SK-N-SH (cell line): ENCODE measurements around the gene DNAH14.

Source experiments
- GABPA ChIP-seq: IDR thresholded peaks from 2 replicates; pipeline ENCODE4 v1.4.0; 2012; ENCODE audit warnings: low read depth, mild to moderate bottlenecking
- GATA2 ChIP-seq: sonication (generic); formaldehyde crosslinking; IDR thresholded peaks from 2 replicates; pipeline ENCODE4 v1.5.0; 2020; ENCODE audit warnings: mild to moderate bottlenecking, missing genetic modification reagents
- RAD21 ChIP-seq: IDR thresholded peaks from 2 replicates; pipeline ENCODE4 v1.6.1; 2012; ENCODE audit warnings: mild to moderate bottlenecking, low read length
- TF ChIP-seq, protein P1 (sequence below): fragments of 200-600 bp; sonication (generic); IDR thresholded peaks from 2 replicates; pipeline ENCODE4 v1.6.1; 2017; ENCODE audit warnings: antibody characterized with exemption, mild to moderate bottlenecking, moderate library complexity
- TF ChIP-seq, protein P2 (sequence below): IDR thresholded peaks from 2 replicates; pipeline ENCODE4 v1.4.0; 2012; ENCODE audit warnings: low read depth

GRCh38 chr1:224881762-224882211, 47.7 kb upstream of the DNAH14 start:
- TF ChIP-seq RAD21 (no peak), GABPA (no peak), GATA2 (no peak)
- TF ChIP-seq, protein P1, sequence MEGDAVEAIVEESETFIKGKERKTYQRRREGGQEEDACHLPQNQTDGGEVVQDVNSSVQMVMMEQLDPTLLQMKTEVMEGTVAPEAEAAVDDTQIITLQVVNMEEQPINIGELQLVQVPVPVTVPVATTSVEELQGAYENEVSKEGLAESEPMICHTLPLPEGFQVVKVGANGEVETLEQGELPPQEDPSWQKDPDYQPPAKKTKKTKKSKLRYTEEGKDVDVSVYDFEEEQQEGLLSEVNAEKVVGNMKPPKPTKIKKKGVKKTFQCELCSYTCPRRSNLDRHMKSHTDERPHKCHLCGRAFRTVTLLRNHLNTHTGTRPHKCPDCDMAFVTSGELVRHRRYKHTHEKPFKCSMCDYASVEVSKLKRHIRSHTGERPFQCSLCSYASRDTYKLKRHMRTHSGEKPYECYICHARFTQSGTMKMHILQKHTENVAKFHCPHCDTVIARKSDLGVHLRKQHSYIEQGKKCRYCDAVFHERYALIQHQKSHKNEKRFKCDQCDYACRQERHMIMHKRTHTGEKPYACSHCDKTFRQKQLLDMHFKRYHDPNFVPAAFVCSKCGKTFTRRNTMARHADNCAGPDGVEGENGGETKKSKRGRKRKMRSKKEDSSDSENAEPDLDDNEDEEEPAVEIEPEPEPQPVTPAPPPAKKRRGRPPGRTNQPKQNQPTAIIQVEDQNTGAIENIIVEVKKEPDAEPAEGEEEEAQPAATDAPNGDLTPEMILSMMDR: no peak
- TF ChIP-seq, protein P2, sequence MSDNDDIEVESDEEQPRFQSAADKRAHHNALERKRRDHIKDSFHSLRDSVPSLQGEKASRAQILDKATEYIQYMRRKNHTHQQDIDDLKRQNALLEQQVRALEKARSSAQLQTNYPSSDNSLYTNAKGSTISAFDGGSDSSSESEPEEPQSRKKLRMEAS: no peak
